ENCODE measurements around the gene TOMM40L.
"Not testable (repeated sequence)": the region's sequence is repeated elsewhere in the genome, so short reads cannot be mapped to it uniquely, and the experiment has no call there.

The TOMM40L gene

DNA sequence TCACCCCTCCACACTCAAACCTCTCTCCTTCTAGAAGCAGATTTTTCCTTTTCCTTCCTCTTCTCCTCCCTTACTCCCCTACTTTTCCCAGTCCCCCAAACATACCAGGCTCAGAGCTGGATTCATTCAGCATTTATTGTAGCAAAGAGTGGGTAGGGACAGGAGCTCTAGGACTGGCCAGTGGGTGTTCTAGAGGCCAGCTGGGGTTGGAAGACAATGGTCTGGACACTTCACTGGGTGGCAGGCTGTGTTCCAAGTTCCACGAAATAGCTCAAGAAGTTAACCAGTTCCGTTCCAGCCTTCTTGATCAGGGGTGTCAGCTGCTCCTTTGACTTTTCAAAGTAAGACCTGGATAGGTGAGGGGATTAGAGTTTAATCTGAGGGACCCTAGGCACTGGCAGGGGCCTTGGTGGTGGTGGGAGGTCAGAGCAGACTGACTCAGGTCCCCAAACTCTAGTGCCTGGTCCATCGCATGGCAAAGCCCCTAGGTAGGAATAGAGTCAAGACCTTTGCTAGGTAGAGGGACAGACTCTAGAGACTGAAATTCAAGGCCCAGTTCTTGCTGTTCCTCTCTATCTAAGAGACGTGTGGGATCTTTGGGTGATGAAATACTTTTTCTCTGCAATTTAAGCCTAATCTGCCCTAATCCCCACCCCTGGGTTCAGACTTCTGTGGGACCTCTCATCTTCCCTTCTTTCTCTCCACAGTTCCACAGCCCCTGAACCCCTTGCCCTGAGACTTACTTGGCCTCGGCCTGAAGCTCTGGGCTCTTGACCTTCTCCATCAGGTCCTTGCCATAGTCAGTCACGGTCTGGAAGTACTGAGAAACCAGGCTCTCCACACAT is 3.5 kb upstream of the TOMM40L start:
- no peak for DNase-seq

GRCh38 chr1:161223805-161224694 is 1.8 kb upstream of the TOMM40L start:
- no peak for DNase-seq

- DNase-seq, result not testable (repeated sequence)
These were observed 1.2 kb upstream of the TOMM40L start for GRCh38 chr1:161224695-161225087.

DNA sequence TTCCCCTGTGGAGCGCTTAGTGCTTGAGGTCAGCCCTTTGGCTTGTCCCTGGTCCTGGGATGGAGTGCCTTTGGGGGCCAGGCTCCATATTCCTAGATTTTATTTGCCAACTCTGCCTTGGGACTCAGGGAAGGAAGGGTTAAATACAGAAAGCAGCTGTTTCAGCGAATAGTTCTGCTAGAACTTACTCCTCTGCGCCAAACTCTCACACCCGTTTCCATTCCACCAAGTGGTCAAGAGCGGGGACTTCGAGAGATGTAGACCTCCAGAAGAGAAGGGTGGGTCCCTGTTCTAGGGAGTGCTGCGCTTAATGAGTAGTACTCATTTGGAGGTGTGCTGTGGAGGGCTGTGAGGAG is 704 bp upstream of the TOMM40L start:
- DNase-seq, result no peak

GRCh38 chr1:161226320-161226711 is 456 bp downstream of the TOMM40L start:
- DNase-seq, result peak in 1 of 3 experiments; percentile 26

GRCh38 chr1:161226759-161227158 is 899 bp downstream of the TOMM40L start:
- DNase-seq, result no peak

- DNase-seq, result peak; percentile 62 to 94 (median 84)
These were observed 1.5 kb downstream of the TOMM40L start for GRCh38 chr1:161227196-161227871.

GRCh38 chr1:161228032-161228431 is 2.2 kb downstream of the TOMM40L start:
- DNase-seq, result no peak

DNA sequence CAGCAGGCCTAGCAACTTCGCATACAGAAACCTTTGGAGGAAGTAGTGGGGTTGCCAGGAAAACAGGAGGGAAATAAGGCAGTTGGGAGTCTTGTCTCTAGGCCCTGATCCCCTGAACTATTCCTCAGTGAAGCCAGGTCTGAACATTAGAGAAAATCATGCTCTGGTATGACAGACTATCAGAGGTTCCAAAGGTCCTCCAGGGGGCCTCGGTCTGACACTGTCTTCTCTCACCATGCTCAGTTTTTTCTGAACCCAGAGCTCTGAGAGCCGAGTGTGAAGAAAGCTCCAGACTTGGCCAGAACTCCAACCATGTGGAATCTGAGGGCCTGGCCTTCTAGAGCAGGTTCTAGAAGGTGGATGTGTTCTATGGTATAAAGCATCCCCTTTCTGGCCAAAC is 4.0 kb downstream of the TOMM40L start:
- DNase-seq, result peak in 1 of 3 experiments; percentile 4

DNA sequence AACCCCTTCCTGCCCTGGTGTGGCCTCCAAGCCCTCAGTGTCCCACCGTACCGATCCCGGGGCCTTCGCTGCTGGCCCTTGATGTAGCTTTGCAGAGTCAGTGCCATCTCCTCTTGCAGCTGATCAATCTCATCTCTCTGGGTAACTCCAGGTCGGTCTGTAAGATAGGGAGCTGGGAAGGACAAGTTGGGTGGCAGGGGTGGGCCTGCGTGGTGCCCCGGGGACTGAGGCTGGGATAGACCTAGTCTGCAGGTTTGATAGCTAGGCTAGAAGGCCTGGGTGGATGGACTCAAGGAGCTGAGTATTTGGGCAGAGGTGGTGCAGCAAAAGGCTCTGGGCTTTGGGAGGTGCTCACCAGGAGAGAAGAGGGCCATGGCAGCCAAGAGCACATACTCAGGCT is 4.9 kb downstream of the TOMM40L start:
- DNase-seq, result no peak

- no peak for DNase-seq
These were observed 7.2 kb downstream of the TOMM40L start for GRCh38 chr1:161233102-161233501.

GRCh38 chr1:161235957-161236775 is 10.3 kb downstream of the TOMM40L start:
- peak in 2 of 3 experiments; percentile 12 to 35 for DNase-seq

DNA sequence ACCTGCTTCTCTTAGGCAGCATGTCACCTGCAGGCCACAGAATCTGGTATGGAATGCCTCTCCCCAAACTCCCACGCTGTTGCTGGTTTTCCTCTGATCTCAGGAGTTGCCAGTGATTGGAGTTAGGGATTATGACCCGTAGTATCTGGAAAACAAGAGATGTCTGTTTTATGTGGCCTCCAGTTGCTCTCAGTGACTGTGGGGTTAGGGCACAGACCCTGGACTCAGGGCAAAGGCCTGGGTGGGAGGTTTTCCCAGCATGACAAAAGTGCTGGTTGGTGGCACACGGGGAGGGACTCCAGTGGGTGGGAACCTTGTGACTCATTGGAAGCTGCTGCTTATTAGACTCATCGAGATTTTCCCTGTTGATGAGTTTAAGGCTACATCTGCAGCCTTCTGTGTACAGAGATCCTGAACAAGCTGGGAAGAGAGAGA is 12.2 kb downstream of the TOMM40L start, which contains the start of gene NR1I3:
Gene NR1I3, minus strand, starts transcription at position 165 of the 435 bp plus-strand sequence. CDS start 1,638 bp downstream, outside the sequence.
- no peak for DNase-seq

GRCh38 chr1:161241682-161242081 is 15.8 kb downstream of the TOMM40L start:
- DNase-seq, result peak in 1 of 3 experiments; percentile 5

GRCh38 chr1:161242313-161242712 is 16.5 kb downstream of the TOMM40L start:
- DNase-seq, result no peak

- no peak for DNase-seq
These were observed 19.0 kb downstream of the TOMM40L start for GRCh38 chr1:161244888-161245287.

GRCh38 chr1:161250100-161250499 is 24.2 kb downstream of the TOMM40L start:
- not testable (repeated sequence) for DNase-seq

DNA sequence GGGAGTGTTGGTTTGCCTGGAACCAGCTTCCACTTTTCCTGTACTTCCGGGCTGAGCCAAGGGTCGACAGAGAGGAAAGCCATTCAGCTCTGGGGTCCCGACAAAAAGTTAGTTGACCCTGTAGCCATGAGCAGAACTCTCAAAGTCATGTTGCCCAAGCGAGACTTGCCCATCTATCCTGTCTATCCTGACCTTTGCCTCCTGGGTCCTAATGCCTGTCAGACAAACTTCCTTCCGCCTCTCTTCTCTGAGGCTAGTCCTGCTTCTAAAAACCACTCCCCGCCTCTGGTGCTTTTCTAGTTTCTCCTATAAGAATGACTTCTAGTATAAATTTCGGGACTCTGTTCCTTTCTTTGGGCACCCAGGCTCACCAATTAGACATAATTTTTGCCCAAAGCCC is 25.0 kb downstream of the TOMM40L start:
- DNase-seq, result no peak

- no peak for DNase-seq
These were observed 25.7 kb downstream of the TOMM40L start for GRCh38 chr1:161251579-161251978.

GRCh38 chr1:161255302-161255701 is 29.4 kb downstream of the TOMM40L start:
- DNase-seq, result peak in 1 of 3 experiments; percentile 45

GRCh38 chr1:161255955-161256520 is 30.2 kb downstream of the TOMM40L start:
- DNase-seq, result not testable (repeated sequence)

GRCh38 chr1:161257109-161257508 is 31.2 kb downstream of the TOMM40L start:
- not testable (repeated sequence) for DNase-seq
